ENCODE results near the gene OTUD3.
"Not testable (repeated sequence)": the region's sequence is repeated elsewhere in the genome, so short reads cannot be mapped to it uniquely, and the experiment has no call there.

Gene OTUD3

DNA sequence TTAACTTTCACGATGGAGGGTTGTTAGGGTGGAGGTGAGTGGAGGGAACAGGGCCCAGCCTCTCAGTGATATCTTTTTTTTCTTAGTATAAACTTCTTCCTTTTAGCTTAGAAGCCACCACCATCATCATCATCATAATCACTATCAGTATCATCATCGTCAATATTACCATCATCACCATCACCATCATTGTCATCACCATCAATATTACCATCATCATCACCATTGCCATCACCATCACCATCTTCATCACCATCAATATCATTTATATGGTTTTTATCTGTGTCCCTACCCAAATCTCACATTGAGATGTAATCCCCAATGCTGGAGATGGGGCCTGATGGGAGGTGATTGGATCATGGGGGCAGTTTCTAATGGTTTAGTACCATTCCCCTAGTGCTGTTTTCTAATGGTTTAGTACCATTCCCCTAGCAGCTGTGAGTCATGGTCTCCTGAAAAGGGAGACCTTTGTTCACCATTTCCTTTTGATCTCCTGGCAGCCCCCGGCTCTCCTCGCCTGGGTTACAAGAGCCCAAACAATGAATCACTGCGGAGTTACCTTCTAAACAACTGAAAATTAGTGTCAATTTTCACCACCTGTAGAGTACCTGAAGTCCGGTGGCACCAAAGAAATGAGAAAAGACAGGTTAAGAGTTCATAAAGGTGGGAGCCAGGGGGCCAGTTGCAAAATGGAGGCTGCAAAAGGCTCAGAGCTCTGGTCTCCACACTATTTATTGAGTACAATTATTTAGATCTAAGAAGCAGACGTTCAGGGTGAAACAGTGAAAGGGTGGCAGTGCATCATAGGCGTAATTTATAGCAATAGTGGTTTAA is 44.3 kb downstream of the OTUD3 start:
- Histone ChIP-seq H3K4me1 (peaks cover 0 to 14% (median 9%) of the 10 kb centered on the region in 10 experiments; a peak in 15 of 20 replicates), H3K36me3 (no peaks in the 10 kb centered on the region; a peak in 1 of 22 replicates), H3K9me3 (replicated peaks in 1 of 11) (peaks cover 12 to 25% (median 18%) of the 10 kb centered on the region in 11 experiments), H3K9ac (no peak overlapping the region), H3K4me3 (no peak overlapping the region), H3K27ac (no peak overlapping the region), H3K27me3 (no peaks in the 10 kb centered on the region), H4K20me1 (no peaks in the 10 kb centered on the region; a peak in 1 of 22 replicates), H3K4me2 (no peak overlapping the region)
- no peak for TF ChIP-seq Cebpa-rat (IDR thresholded peaks at IDR 0.05)

DNA sequence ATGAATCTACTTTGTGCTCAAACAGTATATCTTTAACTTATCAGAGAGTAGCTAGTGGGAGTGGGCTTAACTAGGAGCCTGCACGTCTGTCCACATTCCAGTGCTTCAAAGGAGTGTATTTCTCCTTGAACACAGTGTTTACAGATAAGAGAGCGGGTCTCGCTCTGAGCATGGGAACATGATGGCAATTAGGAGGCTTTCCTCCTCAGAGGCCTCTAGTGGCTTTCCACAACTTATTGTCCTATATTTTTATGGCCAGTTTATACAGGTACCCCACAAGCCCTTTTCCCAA is 44.9 kb downstream of the OTUD3 start:
- Histone ChIP-seq H3K4me1 (peaks cover 0 to 14% (median 9%) of the 10 kb centered on the region in 10 experiments; a peak in 15 of 20 replicates), H3K9me3 (replicated peaks in 1 of 11) (peaks cover 18 to 31% (median 23%) of the 10 kb centered on the region in 11 experiments)
- H3K27ac ChIP-seq, H3K9ac ChIP-seq, H3K4me3 ChIP-seq, H3K27me3 ChIP-seq, H3K4me2 ChIP-seq, H3K36me3 ChIP-seq, H4K20me1 ChIP-seq: not testable (repeated sequence)

- Histone ChIP-seq H4K20me1 (no peaks in the 10 kb centered on the region), H3K4me1 (peaks cover 0 to 10% (median 0%) of the 10 kb centered on the region in 10 experiments; a peak in 3 of 20 replicates), H3K4me3 (no peak overlapping the region), H3K27ac (no peak overlapping the region), H3K4me2 (no peak overlapping the region), H3K9ac (no peak overlapping the region), H3K36me3 (peaks cover 0 to 3% (median 0%) of the 10 kb centered on the region in 11 experiments; a peak in 2 of 22 replicates), H3K27me3 (no peaks in the 10 kb centered on the region), H3K9me3 (replicated peaks in 1 of 11) (peaks cover 31 to 55% (median 46%) of the 10 kb centered on the region in 11 experiments)
- no peak for TF ChIP-seq Cebpa-rat (IDR thresholded peaks at IDR 0.05)
Observed at GRCh38 chr1:19932866-19933265, 50.7 kb downstream of the OTUD3 start.

- peaks cover 0 to 3% (median 0%) of the 10 kb centered on the region in 11 experiments; a peak in 2 of 22 replicates for H3K36me3 ChIP-seq
- H3K27me3 ChIP-seq, result no peaks in the 10 kb centered on the region
- H4K20me1 ChIP-seq, result no peaks in the 10 kb centered on the region
- no peak overlapping the region for H3K4me2 ChIP-seq
- H3K9ac ChIP-seq, result no peak overlapping the region
- peaks cover 31 to 51% (median 46%) of the 10 kb centered on the region in 11 experiments for H3K9me3 ChIP-seq (replicated peaks in 1 of 11)
- H3K4me1 ChIP-seq, result peaks cover 0 to 10% (median 0%) of the 10 kb centered on the region in 10 experiments; a peak in 3 of 20 replicates
- TF ChIP-seq Cebpa-rat (IDR thresholded peaks at IDR 0.05), result no peak
- no peak overlapping the region for H3K27ac ChIP-seq
- no peak overlapping the region for H3K4me3 ChIP-seq
Observed at GRCh38 chr1:19934336-19934735, 52.1 kb downstream of the OTUD3 start.

DNA sequence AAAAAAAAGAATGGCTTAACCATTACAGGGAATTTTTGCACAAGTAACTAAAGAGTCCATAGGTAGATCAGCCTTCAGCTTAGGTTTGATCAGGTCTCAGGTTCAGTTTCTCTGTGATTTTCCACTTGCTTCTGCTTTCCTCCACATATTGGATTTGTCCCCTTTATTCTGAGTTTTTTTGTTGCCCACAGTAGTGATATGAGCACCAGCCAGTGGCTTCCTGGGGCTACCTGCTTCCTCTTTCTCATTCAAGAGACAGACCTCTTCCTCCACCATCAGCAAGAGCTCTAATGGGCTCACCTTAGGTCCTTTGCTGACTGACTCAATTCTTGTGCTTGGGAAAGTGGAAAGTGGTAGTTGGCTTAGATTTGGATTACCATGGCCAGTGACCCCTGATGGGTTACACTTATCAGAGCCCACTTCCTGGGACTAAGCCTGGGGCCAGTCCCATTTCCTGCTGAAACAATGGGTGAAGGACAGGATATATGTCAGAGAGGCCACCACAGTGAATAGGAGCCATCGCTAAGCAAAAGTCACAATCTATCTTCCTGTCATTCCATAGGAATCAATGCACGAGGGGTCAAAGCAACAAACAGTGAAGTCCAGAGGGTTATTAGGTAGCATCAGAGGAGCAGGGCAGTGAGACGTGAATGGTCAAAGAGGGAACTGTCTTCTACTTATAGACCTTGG is 54.0 kb downstream of the OTUD3 start:
- no peaks in the 10 kb centered on the region for H3K27me3 ChIP-seq
- H3K36me3 ChIP-seq, result peaks cover 0 to 3% (median 0%) of the 10 kb centered on the region in 11 experiments; a peak in 2 of 22 replicates

DNA sequence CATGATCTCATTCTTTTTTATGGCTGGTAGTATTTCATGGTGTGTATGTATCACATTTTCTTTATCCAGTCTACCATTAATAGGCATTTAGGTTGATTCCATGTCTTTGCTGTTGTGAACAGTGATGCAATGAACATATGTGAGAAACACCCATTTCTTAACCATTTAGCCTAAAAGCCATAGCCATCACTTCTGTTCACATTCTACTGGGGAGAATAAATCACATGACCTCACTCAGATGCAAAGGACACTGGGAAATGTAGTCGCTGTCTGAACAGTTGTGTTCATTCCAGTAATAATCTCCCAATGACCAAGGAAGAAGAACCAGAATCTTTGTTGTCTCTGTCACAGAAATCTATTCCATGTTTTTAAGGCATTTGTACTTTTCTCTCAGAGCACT is 56.3 kb downstream of the OTUD3 start:
- H4K20me1 ChIP-seq, result no peaks in the 10 kb centered on the region
- peaks cover 5 to 24% (median 16%) of the 10 kb centered on the region in 11 experiments; a peak in 17 of 22 replicates for H3K9me3 ChIP-seq (replicated peaks in 1 of 11)
- no peaks in the 10 kb centered on the region for H3K36me3 ChIP-seq
- no peak for TF ChIP-seq Cebpa-rat (IDR thresholded peaks at IDR 0.05)
- peaks cover 0 to 10% (median 0%) of the 10 kb centered on the region in 10 experiments; a peak in 3 of 20 replicates for H3K4me1 ChIP-seq
- H3K4me2 ChIP-seq, result no peak overlapping the region
- no peak overlapping the region for H3K9ac ChIP-seq
- no peak overlapping the region for H3K27ac ChIP-seq
- no peaks in the 10 kb centered on the region for H3K27me3 ChIP-seq
- no peak overlapping the region for H3K4me3 ChIP-seq

More for the DNA sequence above, 54.0 kb downstream of the OTUD3 start:
- Histone ChIP-seq H3K4me3 (no peak overlapping the region), H3K27ac (no peak overlapping the region), H3K4me1 (peaks cover 0 to 10% (median 0%) of the 10 kb centered on the region in 10 experiments; a peak in 3 of 20 replicates), H3K9ac (no peak overlapping the region), H3K4me2 (no peak overlapping the region), H4K20me1 (no peaks in the 10 kb centered on the region), H3K9me3 (replicated peaks in 1 of 11) (peaks cover 22 to 42% (median 34%) of the 10 kb centered on the region in 11 experiments)
- TF ChIP-seq Cebpa-rat (IDR thresholded peaks at IDR 0.05), result no peak

GRCh38 chr1:19940486-19941205 is 58.5 kb downstream of the OTUD3 start:
- Histone ChIP-seq H3K4me3 (no peak overlapping the region), H3K36me3 (no peaks in the 10 kb centered on the region), H3K9ac (no peak overlapping the region), H3K4me2 (no peak overlapping the region), H4K20me1 (no peaks in the 10 kb centered on the region), H3K27me3 (no peaks in the 10 kb centered on the region), H3K4me1 (peaks cover 0 to 9% (median 0%) of the 10 kb centered on the region in 10 experiments; a peak in 3 of 20 replicates), H3K9me3 (replicated peaks in 1 of 11) (peaks cover 0 to 14% (median 7%) of the 10 kb centered on the region in 11 experiments; a peak in 10 of 22 replicates), H3K27ac (no peak overlapping the region)
- no peak for TF ChIP-seq Cebpa-rat (IDR thresholded peaks at IDR 0.05)

GRCh38 chr1:19941206-19941568 is 59.0 kb downstream of the OTUD3 start:
- H3K9me3 ChIP-seq (replicated peaks in 1 of 11), result peaks cover 0 to 14% (median 7%) of the 10 kb centered on the region in 11 experiments; a peak in 10 of 22 replicates
- peaks cover 0 to 7% (median 0%) of the 10 kb centered on the region in 10 experiments; a peak in 2 of 20 replicates for H3K4me1 ChIP-seq
- H3K27ac ChIP-seq, result no peak overlapping the region
- no peak overlapping the region for H3K4me3 ChIP-seq
- no peak for TF ChIP-seq Cebpa-rat (IDR thresholded peaks at IDR 0.05)
- H3K36me3 ChIP-seq, result no peaks in the 10 kb centered on the region
- H3K27me3 ChIP-seq, result no peaks in the 10 kb centered on the region
- no peaks in the 10 kb centered on the region for H4K20me1 ChIP-seq
- H3K4me2 ChIP-seq, result no peak overlapping the region
- no peak overlapping the region for H3K9ac ChIP-seq

DNA sequence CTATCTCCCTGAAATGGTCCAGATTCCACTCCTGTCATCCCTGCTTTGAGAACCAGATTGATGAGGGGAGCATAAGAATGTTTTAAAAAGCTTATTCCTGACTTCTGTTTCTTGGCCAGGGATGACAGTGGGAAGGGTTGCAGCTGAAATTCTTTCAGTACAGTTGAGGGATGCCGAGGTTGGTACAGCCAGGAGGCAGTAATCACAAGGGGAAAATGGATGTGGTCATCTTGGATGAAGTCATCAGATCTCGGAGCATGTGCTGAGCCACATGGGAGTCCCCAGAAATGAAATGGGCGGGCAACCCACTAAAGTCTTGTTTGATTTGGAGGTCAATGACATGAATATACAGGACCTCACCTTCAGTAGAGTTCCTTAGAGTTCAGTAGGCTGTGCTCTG is 59.9 kb downstream of the OTUD3 start:
- Histone ChIP-seq H3K9ac (no peak overlapping the region), H3K27me3 (no peaks in the 10 kb centered on the region), H4K20me1 (no peaks in the 10 kb centered on the region), H3K4me3 (no peak overlapping the region), H3K36me3 (no peaks in the 10 kb centered on the region), H3K9me3 (replicated peaks in 1 of 11) (peaks cover 0 to 14% (median 7%) of the 10 kb centered on the region in 11 experiments; a peak in 10 of 22 replicates), H3K27ac (no peak overlapping the region), H3K4me1 (peaks cover 0 to 5% (median 0%) of the 10 kb centered on the region in 10 experiments; a peak in 1 of 20 replicates), H3K4me2 (no peak overlapping the region)
- TF ChIP-seq Cebpa-rat (IDR thresholded peaks at IDR 0.05), result no peak
